ENCODE measurements around the gene KPTN.

Gene KPTN

DNA sequence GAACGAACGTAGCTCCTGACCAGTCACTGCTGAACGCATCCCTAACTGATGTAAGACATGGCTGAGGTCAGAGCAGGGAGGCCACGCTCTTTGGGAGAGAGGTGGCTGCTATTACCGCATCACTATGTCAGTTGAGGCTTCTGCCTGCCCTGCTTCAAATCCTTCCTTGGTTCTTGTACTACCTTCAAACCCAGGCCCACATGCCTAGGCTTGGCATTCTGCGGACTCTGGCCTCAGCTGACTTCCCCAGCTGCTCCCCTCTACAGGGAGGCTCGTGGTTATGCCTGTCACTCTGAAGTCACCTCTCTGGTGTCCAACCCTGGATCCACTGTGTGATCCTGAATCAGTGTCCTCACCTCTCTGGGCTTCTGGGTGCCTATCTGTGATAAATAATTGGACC lies 49.9 kb downstream of the KPTN start:
- no peak for DNase-seq (ENCODE audit: low spot score)

DNA sequence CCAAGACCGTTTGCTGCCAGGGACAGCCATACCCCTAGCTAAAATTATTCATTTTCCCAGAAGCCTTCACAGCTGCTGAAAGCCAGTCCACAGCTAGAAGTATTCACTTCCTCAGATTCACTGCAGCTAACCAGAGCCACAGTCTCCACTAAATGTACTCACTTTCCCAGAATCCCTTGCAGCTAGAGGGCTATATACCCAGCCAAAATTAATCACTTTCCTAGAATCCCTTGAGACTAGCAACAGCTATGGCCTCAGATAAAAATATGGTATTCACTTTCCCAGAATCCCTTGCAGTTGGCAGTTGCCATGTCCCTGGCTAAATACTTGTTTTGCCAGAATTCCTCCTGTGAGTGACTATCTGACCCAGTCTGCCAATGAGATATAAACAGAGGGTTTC lies 50.9 kb downstream of the KPTN start:
- DNase-seq (ENCODE audit: low spot score), result no peak

DNA sequence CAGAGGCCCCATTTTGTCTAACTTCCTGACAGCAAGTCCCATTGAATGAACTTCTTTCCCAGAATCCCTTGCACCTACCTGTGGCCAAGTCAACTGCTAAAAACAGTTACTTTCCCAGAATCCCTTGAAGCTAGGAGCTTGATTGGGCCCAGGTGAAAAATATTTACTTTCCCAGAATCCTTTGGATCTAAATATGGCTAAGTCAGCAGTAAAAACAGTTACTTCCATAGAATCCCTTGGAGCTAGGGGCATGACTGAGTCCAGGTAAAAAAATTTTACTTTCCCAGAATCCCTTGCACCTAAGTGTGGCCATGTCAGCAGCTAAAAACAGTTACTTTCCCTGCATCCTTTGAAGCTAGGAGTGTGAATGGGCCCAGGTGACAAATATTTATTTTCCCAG lies 51.5 kb downstream of the KPTN start:
- no peak for DNase-seq (ENCODE audit: low spot score)

DNA sequence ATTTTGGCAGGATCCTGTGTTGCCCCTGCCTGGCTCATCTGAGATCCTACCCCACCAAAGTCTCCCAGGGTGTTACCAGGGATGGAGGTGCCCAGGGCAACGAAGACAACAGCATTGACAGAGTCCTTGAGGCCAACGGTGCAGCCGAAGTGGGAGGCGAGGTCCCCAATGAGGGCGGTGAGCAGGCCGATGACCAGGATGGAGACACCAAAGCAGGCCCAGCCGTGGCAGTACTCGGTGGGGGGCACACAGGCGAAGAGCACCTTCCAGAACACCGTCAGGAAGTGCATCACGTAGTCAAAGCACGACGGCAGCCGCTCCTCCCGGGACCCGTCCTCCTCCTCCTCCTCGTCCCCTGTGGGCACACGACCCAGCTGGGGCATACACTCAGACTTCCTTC lies 51.9 kb downstream of the KPTN start:
- DNase-seq (ENCODE audit: low spot score), result no peak

DNA sequence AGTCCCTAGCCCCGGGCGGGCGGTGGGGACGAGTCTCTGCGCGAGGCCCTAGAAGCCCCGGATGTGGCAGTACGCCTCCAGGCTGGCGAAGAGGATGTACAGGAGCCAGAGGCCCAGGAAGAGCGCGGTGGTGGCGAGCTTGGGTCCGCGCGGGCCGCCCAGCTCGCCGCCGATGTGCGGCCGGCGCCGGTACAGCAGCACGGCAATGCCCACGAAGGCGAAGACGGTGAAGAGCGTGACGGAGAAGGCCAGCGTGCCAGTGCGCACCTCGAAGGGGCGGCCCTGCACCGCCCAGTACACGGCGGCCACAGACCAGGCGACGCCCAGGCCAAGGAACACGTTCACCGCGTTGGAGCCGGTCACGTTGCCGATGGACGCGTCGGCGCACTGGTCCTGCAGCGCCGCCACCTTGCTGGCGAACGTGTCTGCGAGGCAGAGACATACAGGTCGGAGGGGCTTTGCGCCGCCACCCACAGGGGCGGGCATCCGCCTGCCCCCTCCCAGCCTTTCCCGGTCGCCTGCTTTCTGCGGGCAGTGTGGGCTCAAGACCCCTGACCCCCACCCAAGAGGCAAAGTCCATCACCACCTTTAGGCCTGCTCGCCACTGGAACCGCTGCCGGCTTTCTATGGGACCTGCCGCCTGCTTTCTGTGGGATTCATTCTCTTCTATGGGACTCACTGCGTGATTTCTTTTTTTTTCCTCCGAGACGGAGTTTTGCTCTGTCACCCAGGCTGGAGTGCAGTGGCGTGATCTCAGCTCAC lies 53.8 kb downstream of the KPTN start:
- peak; percentile 60 for DNase-seq (ENCODE audit: low spot score)

DNA sequence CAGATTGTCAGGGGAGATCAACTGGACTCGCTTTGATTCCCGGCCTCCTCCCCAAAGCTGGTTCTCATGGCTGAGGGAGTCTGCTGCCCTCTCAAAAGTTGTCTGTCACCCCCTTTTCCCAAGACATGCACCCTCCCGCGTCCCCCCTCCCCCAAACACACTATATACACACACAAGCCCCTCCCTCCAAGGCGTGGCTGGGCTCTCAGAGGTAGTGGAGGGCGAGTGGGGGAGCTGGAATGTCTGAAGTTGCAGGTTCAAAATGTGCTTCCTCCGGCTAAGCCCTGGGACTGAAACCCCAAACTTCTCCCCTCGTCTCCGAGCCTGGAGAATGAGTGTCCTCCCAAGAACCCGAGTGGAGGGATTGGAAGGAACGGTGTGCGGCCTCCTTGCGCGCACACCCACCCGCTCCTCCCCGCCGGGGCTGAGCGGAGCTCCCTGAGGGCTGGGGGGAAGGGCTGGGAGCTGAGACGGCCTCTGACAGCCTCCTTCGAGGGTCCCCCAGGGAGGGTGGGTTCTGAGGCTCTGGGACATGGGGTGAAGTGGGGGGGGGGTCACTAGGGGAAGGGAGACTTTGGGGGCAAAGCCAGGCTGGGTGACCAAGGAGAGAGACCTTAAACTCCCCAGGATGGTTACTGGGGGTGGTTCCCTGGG lies 54.8 kb downstream of the KPTN start:
- no peak for DNase-seq (ENCODE audit: low spot score)

DNA sequence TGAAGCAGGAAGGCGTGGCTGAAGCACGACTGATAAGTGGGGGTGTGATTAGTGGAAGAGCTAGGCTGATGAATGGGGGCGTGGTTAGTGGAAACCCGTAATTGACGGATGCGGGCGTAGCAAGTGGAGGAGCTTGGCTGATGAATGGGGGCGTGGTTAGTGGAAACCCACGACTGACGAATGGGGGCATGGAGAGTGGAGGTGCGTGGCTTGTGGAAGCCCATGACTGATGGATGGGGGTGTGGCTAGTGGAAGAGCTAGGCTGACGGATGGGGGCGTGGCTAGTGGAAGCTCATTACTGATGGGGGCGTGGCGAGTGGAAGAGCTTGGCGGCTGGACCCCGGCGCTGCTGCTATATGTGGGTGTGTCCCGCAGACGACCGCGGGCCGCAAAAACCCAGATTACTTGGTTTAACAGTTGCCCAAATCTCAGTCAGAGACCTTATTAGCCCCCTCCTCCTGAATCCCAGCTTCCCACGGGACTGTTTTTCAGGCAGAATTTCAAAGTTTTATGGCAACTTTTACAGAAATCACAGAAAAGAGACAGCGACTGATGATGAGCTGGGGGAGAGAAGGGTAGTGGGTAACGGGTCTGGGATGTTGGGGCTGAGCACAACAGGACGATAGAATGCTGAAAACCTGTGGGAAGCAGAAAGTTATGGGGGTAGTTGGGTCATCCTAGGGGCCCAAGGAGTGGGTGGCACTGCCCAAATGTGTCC lies 55.7 kb downstream of the KPTN start:
- DNase-seq (ENCODE audit: low spot score), result peak; percentile 94

DNA sequence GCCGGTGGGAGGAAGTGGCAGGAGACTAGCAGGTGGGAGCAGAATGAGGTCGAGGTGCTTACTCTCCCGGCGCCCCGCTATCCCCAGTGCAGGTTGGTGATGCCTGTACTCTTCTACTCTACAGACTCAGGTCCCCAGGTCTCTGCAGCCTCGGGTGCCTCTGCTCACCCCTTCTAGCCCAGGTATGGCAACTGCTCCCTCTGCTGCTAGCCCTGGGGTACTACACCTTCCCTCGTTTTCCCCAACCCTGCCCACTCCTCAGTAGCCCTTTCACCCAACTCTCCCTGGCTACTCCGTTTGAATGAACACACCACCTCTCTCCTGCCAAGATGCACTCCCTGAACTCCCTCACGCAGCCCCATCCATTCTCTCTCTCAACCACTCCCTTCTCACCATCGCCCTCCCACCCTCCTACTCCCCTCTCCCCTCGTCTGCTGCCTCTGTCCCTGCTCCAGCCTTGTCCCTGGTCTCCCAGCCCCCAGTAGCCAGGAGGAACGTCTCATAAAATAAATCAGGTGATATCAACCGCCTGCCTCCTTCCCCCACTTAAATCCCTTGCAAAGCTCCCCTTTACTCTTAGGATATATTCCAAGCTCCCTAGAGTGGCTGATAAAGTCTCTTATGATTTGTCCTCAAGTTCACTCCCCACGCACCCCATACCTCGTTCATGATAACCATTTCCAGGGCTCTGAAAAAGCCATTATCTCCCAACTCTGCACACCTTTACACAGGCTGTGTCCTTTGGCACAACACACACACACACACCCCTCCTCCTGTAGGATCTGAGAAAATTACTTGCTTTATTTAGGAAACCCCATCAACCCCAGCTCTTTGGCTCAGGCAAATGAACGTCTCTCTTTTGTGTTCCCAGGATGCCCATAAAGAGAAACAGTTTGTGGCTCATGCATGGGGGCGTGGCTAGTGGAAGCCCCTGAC lies 56.5 kb downstream of the KPTN start:
- peak; percentile 61 for DNase-seq (ENCODE audit: low spot score)

All from kidney tubule cell (primary cell).